SU-DHL-6 (cell line): ENCODE measurements around the gene KCNE1.

ENCODE experiments used
- H2AFZ ChIP-seq: fragments of 200-600 bp; sonication (generic); 2 replicates; pipeline ENCODE4 v1.6.1; 2014; ENCODE audit warnings: low read depth, mild to moderate bottlenecking, moderate library complexity, mixed read lengths, antibody characterized with exemption, low read length; ENCODE audit not compliant: severe bottlenecking
- H3F3A ChIP-seq: fragments of 200-600 bp; shearing (Covaris generic); 2 replicates; pipeline ENCODE4 v1.6.0; 2016; ENCODE audit warnings: antibody characterized with exemption, mild to moderate bottlenecking; ENCODE audit not compliant: insufficient read depth
- H3K27ac ChIP-seq: fragments of 200-600 bp; sonication (generic); 2 replicates; pipeline ENCODE4 v1.5.1; 2016; ENCODE audit warnings: low read depth, mild to moderate bottlenecking, low read length, moderate library complexity, mixed read lengths
- H3K27me3 ChIP-seq: fragments of 200-600 bp; sonication (generic), shearing (Covaris generic); 2 replicates; pipeline ENCODE4 v1.6.0; 2014; ENCODE audit warnings: mild to moderate bottlenecking, low read length
- H3K36me3 ChIP-seq: fragments of 200-600 bp; sonication (generic); 2 replicates; pipeline ENCODE4 v1.6.1; 2014; ENCODE audit warnings: mild to moderate bottlenecking, low read length, mixed read lengths
- H3K4me2 ChIP-seq: fragments of 300-600, 200-600 bp; shearing (Covaris generic), sonication (generic); 2 replicates; pipeline ENCODE4 v1.6.0; 2014; ENCODE audit warnings: low read length, low read depth, mild to moderate bottlenecking; ENCODE audit not compliant: poor library complexity, severe bottlenecking
- H3K4me3 ChIP-seq: fragments of 200-600 bp; sonication (generic); 2 replicates; pipeline ENCODE4 v1.5.1; 2014; ENCODE audit warnings: antibody characterized with exemption, low read length, mild to moderate bottlenecking, mixed read lengths; ENCODE audit not compliant: insufficient read depth, poor library complexity, severe bottlenecking
- H3K79me2 ChIP-seq: fragments of 200-600 bp; sonication (generic); 2 replicates; pipeline ENCODE4 v1.6.1; 2014; ENCODE audit warnings: mild to moderate bottlenecking, low read length, moderate library complexity; ENCODE audit not compliant: insufficient read depth
- H3K9ac ChIP-seq: fragments of 200-600 bp; sonication (generic); 2 replicates; pipeline ENCODE4 v1.7.0; 2014; ENCODE audit warnings: mild to moderate bottlenecking, low read length
- H3K9me2 ChIP-seq: fragments of 200-600 bp; sonication (generic); replicated peaks from 2 replicates; pipeline ENCODE4 v1.6.1; 2014; ENCODE audit warnings: low read length; ENCODE audit not compliant: insufficient read depth
- H3K9me3 ChIP-seq: fragments of 200-600 bp; sonication (generic); 2 replicates; pipeline ENCODE4 v1.6.1; 2014; ENCODE audit warnings: low read length, mixed read lengths; ENCODE audit not compliant: insufficient read depth
- H4K20me1 ChIP-seq: fragments of 200-600 bp; sonication (generic); 2 replicates; pipeline ENCODE4 v1.6.1; 2014; ENCODE audit warnings: low read depth, mild to moderate bottlenecking, antibody characterized with exemption, low read length, moderate library complexity, mixed read lengths
- EZH2phosphoT487 ChIP-seq: fragments of 200-600 bp; sonication (generic), shearing (Covaris generic); conservative IDR thresholded peaks from 2 replicates; pipeline ENCODE4 v1.6.1; 2018; ENCODE audit warnings: mild to moderate bottlenecking, antibody characterized with exemption, low read length, moderate library complexity, mixed read lengths
- TF ChIP-seq, protein P1 (sequence below): fragments of 200-600 bp; sonication (generic); IDR thresholded peaks from one replicate; pipeline ENCODE4 v1.5.1; 2017; ENCODE audit warnings: antibody characterized with exemption, mild to moderate bottlenecking, low read length, moderate library complexity; ENCODE audit not compliant: insufficient read depth, poor library complexity, severe bottlenecking

The KCNE1 gene

DNA sequence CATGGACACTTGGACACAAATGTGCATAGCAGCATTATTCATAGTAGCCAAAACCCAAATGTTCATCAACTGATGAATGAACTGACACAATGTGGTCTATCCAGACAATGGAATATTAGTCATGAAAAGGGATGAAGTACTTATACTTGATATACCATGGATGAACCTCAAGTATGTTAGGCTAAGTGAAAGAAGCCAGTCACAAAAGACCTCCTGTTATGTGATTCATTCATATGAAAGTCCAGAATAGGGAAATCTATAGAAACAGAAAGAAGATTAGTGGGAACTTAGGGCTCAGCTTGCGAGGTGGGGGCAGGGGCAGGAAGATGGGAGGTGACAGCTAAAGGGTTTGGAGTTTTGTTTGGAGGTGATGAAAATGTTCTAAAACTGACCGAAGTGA lies 7.4 kb downstream of the KCNE1 start:
- Histone ChIP-seq H4K20me1 (no peaks in the 10 kb centered on the region), H3K9ac (no peak overlapping the region), H3K27me3 (no peaks in the 10 kb centered on the region), H3K27ac (no peak overlapping the region), H3K4me2 (no peak overlapping the region), H3K36me3 (no peaks in the 10 kb centered on the region), H3K79me2 (no peaks in the 10 kb centered on the region), H3K9me2 (no peaks in the 10 kb centered on the region), H3K4me3 (no peak overlapping the region), H2AFZ (no peak overlapping the region), H3K9me3 (no peaks in the 10 kb centered on the region), H3F3A (no peaks in the 10 kb centered on the region)
- TF ChIP-seq, protein P1, sequence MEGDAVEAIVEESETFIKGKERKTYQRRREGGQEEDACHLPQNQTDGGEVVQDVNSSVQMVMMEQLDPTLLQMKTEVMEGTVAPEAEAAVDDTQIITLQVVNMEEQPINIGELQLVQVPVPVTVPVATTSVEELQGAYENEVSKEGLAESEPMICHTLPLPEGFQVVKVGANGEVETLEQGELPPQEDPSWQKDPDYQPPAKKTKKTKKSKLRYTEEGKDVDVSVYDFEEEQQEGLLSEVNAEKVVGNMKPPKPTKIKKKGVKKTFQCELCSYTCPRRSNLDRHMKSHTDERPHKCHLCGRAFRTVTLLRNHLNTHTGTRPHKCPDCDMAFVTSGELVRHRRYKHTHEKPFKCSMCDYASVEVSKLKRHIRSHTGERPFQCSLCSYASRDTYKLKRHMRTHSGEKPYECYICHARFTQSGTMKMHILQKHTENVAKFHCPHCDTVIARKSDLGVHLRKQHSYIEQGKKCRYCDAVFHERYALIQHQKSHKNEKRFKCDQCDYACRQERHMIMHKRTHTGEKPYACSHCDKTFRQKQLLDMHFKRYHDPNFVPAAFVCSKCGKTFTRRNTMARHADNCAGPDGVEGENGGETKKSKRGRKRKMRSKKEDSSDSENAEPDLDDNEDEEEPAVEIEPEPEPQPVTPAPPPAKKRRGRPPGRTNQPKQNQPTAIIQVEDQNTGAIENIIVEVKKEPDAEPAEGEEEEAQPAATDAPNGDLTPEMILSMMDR = no peak
- TF ChIP-seq EZH2phosphoT487 = no peak

DNA sequence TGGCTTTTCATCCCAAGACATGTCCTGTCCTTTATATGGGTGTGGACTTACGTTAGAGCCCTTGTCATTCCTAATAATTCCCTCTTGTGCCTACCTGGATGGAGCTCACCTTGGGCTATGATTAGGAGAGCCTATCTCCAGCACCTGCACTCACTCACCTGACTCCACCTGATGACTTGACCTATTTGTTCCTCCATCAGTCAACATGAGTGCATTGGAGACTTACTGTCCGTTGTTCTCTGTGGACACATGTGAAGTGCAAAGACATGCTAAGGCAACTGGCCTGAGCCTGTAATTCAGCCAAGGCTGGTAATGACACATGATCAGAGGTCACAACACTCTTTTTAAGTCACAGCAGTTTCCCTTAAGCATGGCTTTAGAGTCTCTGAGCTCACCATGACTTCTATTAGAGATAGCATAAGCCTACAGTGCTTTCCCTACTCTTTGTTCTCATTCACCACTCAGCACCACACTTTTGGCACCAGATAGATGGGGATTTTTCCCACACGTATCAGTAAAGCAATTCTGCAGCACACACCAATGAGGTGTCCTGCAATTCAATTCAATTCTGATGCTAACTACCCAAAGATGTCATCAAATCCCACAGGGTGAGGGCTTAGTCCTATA lies 9.4 kb downstream of the KCNE1 start:
- H2AFZ ChIP-seq = no peak overlapping the region
- no peak overlapping the region for H3K4me2 ChIP-seq
- no peak overlapping the region for H3K9ac ChIP-seq
- H4K20me1 ChIP-seq = no peaks in the 10 kb centered on the region
- no peak for TF ChIP-seq EZH2phosphoT487
- TF ChIP-seq, protein P1 = no peak
- no peaks in the 10 kb centered on the region for H3F3A ChIP-seq
- no peaks in the 10 kb centered on the region for H3K9me2 ChIP-seq
- H3K79me2 ChIP-seq = no peaks in the 10 kb centered on the region
- no peak overlapping the region for H3K27ac ChIP-seq
- H3K4me3 ChIP-seq = no peak overlapping the region
- H3K36me3 ChIP-seq = no peaks in the 10 kb centered on the region
- no peaks in the 10 kb centered on the region for H3K9me3 ChIP-seq
- no peaks in the 10 kb centered on the region for H3K27me3 ChIP-seq

DNA sequence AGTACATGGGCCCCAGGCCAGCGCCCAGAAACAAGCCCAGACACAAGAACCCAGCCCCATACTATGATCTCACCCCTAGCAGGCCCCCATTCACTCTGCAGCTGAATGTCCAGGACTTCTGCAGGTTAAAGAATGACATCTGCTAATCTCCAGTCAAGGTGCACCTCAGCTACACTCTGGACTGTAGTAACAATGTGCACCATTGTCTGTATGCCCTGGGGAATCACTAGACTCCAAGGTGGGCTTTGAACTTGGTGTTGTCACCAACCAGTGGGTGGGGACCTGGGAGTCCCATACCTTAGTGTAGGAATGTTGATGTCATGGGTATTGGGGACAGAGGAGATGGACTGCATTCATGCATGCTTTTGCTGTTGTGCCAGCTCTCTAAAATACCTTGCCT lies 10.3 kb downstream of the KCNE1 start:
- H2AFZ ChIP-seq = no peak overlapping the region
- H4K20me1 ChIP-seq = no peaks in the 10 kb centered on the region
- H3F3A ChIP-seq = no peaks in the 10 kb centered on the region
- no peak overlapping the region for H3K4me3 ChIP-seq
- H3K27ac ChIP-seq = no peak overlapping the region
- no peaks in the 10 kb centered on the region for H3K9me2 ChIP-seq
- H3K27me3 ChIP-seq = no peaks in the 10 kb centered on the region
- no peak overlapping the region for H3K4me2 ChIP-seq
- no peaks in the 10 kb centered on the region for H3K9me3 ChIP-seq
- TF ChIP-seq, protein P1 = no peak
- TF ChIP-seq EZH2phosphoT487 = no peak
- H3K79me2 ChIP-seq = no peaks in the 10 kb centered on the region
- H3K9ac ChIP-seq = no peak overlapping the region
- no peaks in the 10 kb centered on the region for H3K36me3 ChIP-seq
